HG03354 (cell line): ENCODE data around the gene SLC43A2.

Experiments
- ATAC-seq: cut with Tn5 transposase; IDR thresholded peaks from one replicate; pipeline ENCODE4 v1.9.1; 2021; ENCODE audit warnings: mild to moderate bottlenecking; ENCODE audit not compliant: unreplicated experiment, poor library complexity, severe bottlenecking

The SLC43A2 gene

DNA sequence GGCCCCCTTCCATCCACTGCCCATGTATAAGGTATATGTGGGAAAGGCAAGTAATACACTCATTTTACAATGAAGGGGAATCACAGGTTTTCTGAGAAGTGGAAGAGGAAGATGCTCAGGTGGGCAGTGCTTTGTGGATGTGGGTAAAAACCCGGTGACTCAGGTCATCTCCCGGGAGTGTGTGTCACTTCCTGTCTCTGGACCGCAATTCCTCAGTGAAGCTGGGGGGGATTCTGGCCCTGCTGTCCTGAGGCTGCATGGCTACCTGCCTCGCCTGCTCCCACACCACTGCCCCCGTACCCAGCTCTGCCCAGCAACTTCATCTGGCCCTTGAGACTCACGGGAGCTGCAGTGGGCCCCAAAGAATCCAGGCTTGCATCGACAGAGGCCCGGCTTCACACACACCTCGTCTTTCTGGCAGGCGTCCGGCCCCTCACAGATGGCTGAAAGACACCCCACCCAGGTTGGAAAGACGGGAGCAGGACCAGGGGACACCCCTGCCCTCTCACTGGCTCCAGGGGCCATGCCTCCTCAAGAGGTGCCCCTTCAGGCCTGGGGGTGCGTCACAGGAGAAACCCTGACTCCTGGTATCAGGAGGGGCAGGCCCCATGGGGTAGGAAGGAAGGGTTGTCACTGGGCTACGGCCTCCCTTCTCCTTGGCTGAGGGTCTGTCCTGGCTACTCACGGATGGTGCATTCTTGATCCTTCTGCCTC, 16.0 kb upstream of the SLC43A2 start:
- no peak for ATAC-seq

DNA sequence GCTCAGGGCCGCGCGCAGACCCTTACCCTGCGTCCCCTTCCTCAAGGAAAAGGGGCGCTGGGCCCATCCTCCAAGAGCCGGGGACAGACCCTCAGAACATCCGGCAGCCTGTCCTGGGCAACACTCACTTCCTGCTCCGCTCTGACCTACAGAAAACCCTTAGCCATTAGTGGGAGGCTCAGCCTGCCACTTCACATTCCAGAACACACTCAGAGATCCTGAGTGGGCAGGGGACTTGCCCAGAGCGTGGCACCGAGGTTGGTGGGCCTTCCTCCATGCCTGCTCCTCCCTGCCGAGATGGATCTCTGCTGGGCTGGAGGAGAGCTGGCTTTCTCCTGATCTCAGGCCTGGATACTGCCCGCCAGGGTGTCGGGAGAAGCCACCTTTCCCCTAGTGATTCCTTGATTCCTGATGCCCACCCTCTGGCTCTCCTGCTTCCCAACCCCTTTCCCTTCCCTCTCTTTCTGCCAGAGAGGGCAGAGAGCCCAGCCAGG, 15.4 kb upstream of the SLC43A2 start:
- ATAC-seq = no peak

DNA sequence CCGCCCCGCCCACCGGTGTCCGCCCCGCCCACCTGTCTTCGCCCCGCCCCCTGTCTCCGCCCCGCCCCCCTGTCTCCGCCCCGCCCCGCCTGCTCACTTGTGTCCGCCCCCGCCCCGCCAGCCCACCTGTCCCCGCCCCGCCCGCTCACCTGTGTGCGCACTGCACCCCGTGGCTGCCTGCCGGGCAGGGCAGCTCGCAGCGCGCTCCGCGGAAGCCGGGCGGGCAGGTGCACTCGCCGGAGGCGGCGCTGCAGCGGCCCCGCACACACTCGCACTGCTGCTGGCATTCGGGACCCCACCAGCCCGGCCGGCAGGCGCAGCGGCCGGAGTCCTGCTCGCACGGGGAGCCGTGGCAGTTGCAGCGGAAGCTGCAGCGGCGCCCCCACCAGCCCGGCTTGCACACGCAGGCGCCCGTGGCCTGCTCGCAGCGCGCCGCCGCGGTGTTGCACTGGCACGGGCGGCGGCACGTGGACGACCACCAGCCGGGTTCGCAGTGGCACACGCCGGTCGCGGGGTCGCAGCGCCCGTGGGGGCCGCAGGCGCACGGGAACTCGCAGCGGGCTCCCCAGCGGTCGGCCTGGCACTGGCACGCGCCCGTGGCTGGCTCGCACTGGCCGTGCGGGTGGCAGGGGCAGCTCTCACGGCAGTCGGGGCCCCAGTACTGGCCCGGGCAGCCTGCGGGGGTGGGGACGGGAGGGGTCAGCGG, 14.8 kb upstream of the SLC43A2 start:
- ATAC-seq = no peak

DNA sequence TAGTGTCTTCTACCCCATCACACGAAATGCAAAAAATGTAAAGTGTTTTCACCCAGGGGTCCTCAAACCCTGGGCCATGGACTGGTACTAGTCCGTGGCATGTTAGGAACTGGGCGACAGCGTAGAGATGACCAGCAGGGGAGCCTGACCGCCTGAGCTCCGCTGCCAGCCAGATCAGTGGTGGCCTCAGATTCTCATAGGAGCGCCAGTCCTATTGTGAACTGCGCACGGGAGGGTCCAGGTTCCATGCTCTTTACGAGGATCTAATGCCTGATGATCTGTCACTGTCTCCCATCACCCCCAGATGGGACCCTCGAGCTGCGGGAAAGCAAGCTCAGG, 12.4 kb upstream of the SLC43A2 start:
- ATAC-seq = no peak

DNA sequence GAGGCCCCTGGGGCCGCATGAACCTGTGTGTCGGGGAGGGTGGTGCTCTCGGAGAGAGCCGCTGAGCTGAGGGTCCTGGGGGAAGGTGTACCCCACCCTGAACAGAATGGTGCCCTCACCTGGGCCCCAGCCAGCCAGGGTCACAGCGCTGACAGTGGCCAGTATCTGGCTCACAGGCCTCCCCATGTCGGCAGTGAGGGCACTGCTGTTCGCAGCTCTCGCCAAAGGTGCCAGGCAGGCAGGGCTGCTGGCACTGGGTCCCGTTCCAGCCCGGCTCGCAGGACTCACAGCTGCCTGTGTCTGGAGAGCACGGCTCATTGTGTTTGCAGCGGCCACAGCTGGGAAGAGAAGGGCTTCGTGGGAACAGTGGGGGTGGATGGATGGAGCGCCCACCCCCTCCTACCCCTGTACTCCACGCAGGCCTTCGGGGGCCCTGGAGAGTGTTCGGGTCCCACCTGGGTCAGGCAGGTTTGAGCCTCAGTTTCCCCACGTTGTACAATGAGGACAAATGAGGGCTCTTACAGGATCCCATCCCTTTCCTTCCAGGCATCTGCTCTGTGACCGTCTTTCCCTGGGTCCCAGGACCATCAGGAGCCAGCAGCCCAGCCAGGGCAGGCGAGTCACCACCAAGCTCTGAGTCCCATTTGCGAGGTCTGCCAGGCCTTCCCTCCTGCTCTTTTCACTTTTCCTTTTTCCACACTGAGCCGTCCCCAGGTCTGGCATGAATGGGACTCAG, 11.9 kb upstream of the SLC43A2 start:
- ATAC-seq = no peak

DNA sequence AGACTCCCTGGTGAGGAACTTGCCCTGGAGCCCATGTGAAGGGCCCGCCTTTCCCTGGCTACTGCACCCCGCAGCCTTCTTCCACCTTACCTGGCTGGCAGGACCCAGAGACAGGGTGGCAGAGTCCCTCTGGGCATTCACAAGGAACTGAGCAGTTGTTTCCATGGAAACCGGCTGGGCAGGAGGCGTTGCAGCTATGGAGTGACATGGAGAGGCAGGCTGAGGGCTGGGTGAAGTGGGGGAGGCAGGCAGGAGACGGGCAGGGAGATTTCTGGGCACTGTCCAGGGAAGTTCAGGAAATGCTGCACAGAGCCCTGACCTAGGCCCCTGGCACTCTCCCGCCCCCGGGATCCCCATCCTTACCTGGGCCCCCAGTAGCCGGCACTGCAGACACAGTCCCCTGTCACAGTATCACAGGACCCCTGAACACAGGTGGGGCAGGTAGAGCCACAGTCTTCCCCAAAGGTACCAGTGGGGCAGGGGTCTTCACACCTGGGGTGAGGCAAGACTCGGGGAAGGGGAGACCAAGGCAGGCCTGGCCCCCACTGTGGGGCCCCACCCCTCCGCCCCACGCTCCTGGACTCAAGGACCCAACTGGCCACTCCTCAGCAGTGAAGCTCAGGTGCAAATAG, 11.0 kb upstream of the SLC43A2 start:
- no peak for ATAC-seq

DNA sequence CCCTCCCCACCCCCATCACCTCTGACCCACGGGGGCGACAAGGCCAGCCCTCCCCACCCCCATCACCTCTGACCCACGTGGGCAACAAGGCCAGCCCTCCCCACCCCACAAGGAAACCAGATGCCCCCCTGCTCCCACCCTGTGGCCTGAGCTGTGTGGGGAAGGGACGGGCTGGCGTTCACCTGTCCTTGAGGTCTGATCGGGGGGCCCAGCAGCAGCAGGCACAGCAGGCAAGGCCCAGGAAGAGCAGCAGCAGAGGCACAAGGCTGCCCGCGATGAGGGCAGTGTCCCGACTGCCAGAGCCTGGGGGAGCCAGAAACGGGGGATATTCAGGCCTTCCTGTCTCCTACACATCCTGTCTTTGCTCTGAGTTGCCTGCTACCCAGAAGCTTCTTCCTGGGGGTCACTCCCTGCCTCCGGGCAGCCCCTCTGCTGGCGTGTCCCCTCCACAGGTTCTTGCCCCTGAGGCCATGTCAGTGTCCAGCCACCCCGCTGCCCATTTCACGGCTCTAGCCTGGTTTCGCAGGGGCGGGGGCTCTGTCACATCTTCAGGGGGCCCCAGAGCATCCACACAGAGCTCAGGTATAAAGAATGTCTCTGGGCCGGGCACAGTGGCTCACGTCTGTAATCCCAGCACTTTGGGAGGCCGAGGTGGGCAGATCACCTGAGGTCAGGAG, 10.1 kb upstream of the SLC43A2 start:
- no peak for ATAC-seq

DNA sequence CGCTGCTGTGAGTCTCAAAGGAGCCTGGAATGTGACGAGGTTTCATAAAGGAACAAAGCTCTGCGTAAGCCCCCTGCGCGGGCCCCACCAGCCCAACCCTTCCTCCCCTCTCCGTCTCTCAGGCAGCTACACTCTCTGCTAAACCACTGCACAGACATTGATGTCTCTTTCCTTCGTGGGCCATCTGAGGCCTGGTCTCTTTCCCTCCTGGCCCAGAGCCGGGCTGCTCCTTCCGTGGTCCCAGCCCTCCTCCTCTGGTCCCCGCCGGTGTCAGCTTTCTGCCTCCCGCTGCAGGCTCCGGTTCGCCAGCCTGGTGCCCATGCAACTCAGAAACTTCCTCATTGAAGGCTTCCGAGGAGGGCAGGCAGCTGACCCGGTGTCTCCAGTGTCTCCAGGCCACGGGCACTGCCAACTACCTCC, 9.5 kb upstream of the SLC43A2 start:
- no peak for ATAC-seq

DNA sequence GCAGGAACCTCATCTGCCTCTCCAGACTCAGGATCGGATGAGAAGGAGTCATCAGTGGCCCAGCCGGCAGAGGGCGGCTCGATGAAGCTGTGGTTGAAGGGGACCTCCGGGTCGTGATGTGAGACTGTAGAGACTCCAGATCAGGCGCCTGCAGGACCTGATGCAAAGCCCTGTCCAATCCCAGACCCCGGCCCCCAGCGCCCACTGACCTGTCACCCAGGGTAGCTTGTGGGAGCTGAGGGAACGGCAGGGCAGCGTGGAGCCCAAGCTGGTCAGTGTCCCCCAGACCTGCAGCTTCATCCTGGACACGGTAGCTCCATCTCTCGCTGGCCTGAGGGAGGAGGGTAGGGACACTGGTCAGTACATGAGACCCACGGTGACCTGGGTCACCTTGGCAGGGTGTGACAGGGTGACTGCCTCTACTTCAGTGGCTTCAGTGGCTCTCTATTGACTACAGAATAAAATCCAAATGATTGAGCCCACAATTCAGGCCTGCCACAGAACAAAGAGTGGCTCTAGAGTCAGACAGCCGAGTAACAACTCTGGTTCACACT, 8.2 kb upstream of the SLC43A2 start:
- no peak for ATAC-seq

DNA sequence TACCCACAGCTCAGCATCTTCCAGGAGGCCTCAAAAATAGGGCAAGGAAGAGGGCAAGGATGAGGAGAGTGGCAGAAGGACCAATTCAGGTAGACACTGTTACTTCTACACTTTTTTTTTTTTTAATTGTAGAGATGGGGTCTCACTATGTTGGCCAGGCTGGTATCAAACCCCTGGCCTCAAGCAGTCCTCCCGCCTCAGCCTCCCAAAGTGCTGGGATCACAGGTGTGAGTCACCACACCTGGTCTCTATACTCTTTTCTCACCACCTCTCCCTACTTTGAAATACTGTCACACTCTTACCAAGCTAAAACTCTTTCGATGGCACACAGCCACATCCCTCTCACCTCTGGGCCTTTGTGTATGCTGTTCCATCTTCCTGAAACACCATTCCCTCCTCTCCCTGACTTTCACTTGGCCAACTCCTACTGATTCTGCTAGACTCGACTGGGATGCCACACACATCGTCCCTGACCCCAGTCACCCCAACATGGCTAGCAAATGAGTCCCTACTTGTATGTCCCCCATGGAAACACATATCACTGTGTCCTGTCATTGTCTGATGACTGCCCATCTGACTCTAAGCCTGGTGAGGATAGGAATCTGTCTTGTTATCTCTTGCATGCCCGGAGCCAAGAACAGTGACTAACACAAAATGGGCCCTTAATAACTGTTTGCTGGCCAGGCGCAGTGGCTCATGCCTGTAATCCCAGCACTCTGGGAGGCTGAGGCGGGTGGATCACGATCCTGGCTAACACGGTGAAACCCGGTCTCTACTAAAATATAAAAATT, 7.2 kb upstream of the SLC43A2 start:
- ATAC-seq = no peak

DNA sequence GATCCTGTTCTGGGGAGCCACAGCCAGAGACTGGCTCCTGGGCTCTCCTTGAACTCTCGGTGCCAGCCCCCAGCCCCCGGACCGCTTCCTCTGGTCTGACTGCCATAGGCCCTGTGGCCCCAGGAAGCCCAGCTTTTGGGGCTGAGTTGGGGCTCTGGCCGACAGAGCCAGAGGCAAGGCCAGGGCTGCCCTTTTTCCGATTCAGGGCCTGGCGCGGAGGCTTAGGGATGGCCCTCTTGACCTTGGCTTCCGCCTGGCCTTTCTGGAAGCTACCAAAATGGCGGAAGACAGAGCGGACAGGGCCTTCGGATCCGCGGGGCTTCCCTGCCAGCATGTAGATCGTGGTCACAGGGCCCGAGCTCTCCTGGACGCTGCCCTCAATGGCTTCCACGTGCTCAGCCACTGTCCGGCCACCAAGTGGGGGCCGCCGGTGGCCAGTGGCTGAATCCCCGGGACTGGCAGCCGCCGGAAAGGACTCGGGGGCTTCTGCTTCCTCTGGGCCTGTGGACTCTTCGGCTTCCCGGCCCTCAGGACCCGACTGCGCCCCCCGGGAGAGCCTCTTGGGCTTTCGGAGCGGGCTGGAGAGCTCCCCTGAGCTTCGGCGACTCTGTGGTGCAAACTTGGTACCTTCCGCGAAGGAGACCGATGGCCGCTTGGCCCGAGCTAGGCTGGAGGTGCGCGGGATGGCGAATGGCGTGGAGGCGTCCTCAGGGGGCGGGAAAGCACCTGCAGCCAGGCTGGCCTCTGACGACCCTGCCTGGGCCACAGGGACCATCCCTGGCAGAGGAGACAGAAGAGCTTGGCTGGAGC, 6.4 kb upstream of the SLC43A2 start:
- no peak for ATAC-seq

DNA sequence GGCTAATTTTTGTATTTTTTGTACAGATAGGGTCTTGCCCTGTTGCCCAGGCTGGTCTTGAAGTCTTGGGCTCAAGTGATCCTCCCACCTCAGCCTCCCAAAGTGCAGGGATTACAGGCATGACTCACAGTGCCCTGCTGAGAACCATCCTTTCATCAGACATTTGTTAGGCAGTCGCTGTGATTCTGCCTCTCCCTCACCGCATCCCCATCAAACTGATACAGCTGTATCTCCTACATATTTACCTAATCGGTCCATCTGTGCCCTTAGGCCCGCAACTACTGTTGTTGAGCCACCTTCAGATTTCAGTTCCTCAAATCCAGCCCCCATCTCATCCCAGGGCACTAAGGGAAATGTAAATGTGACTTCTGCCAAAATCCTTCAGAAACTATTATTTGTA, 2.0 kb upstream of the SLC43A2 start:
- ATAC-seq = no peak

DNA sequence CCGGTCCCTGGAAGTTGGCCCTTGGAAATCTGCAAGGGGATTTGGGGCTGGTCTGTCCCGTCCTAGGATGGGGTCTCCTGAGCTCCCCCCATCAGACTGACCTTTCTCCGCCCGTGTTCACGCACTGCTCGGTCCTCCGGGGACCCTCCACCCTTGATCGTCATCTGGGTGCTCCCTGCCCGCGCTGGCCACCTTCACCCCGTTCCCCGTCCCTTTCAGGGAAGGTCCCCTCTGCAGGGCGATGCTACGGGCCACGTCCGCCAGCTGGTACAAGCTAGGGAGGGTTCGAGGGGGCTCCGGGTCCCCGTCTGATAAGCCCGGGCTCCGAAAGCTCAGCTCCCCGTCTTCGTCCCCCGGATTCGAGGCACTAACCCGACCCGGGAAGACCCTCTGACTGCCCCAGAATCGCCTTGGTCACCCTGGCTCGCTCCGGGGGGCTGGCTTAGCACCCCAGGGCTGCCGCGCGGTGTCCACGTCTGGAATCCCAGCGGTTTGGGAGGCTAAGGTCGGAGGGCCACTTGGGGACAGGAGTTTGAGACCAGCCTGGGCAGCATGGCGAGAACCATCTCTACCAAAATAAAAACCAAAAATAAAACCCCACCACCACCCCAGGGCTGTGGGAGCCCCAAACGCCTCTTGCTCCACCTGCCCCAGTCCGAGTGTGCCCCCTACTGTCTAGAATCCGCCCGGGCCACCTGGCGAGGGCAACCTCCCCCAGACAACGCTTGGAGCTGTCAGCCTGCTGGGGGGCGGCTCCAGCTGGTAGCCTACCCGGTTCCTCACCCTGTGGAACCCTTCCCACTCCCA, 1.1 kb upstream of the SLC43A2 start:
- no peak for ATAC-seq

DNA sequence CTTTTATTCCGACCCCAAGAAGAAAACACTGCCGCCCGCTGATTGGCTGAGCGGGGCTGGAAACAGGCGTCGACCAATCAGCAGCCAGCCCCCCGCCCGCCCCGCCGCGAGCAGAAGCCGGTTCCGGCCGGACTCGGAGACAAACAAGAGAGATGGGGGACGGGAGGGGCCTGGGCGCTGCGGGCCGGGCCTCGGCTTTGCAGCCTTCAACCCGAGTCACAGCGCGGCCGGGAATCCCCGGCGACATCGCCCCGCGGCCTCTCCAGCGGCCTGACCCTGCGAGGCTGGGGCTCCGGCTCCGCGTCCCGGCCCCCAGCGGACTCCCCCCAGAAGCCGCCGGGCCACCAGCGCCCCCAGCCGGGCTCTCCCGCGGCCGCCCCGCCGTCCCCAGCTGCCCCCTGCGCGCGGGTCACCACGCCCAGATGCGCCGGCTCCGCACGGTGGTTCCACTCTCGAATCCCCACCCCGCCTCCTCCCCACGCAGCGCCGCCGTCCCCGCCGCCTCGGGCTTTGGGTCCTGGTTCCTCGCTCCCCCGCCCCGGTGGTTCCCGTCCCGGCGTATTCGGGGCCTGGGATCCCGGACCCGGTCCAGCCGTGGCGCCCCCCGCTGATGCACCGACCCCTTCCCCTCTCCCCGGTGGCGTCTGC, 346 bp upstream of the SLC43A2 start:
- ATAC-seq = peak; percentile 65

DNA sequence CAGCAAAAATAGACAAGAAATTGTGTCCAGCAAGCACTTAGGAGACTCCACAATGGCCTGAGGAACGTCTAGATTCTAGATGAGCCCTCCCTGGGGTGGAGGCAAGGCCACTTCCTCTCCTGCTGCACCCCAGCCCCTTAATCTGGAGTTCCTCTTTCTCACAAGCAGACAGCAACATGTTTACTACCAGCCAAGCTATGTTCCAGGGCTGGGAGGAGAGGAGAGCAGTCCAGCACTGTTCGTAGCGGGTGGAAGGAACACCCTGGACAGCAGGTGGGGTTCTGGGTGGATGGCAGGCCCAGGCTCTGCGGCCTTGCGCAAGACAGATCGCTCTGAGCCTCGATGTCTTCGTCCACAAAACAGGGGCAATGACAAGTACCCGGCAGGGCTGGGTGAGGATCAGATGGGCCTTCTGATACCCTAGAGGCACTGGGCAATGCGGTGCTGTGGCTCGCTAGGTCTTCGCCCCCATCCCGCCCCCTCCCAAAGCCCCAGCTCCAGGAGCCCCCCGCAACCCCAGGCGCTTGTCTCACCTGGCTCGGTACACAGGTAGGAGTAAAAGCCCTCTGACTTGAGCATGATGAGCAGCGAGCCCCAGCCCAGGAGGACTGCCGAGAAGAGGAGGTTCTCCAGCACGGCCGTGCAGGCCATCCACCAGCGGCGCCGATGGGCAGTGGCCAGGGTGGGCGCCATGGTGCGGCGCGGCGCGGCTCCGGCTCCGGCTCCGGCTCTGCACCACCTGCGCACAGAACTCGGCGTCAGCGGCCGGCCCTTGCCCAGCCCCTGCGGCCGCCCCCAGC, 1.3 kb downstream of the SLC43A2 start:
- ATAC-seq = no peak

DNA sequence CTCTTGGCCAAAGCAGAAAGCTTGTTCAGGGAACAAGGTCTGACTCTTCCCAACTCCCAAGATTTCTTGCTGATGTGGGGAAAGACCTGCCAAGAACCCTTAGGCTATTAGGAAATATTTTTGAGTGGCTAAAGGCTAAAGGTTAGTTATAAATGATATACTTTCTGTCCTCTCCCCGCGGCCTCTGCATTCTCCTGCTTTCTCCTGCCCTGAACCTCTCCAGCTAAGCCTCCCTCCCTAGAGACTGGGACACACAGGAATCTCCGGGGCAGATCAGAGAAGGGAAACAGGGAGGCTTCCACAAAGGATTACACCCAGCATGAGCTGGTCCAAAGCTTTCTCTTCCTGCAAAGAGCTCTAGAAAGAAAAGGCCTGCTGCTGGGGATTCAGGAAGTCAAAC, 2.3 kb downstream of the SLC43A2 start:
- ATAC-seq = no peak
